Vagina (tissue), 2 donors: Measurements from ENCODE around the gene FRMD6.
"Not testable (repeated sequence)": the region's sequence is repeated elsewhere in the genome, so short reads cannot be mapped to it uniquely, and the experiment has no call there.

ENCODE experiments used
- CTCF ChIP-seq, 3 experiments: fragments of 450-650 bp in 2 of 3; fragments of 200-600 bp in 1 of 3; sonication (generic) in 1 of 3; IDR thresholded peaks; one replicate each; pipeline ENCODE4 v1.5.1; 2017 to 2019; ENCODE audit warnings: antibody characterized with exemption in 3 of 3, mild to moderate bottlenecking in 2 of 3, moderate library complexity in 2 of 3
- POLR2A ChIP-seq, 2 donors: fragments of 450-650 bp; IDR thresholded peaks; one replicate each; pipeline ENCODE4 v1.6.1; 2017; ENCODE audit warnings: antibody characterized with exemption in 2 of 2, mild to moderate bottlenecking in 2 of 2, moderate library complexity in 2 of 2

GRCh38 chr14:51757756-51758155 lies 106.0 kb downstream of the FRMD6 start:
- not testable (repeated sequence) for TF ChIP-seq CTCF, POLR2A (IDR thresholded peaks at IDR 0.05)
